HepG2 (cell line): Measurements from ENCODE around the gene PCGF6. TPM values are rescaled to one million over a fixed set of nuclear protein-coding genes. Genes with fewer than 3 reads are reported as not detected.

Source experiments
- CBFB ChIP-seq: sonication (generic); formaldehyde crosslinking; IDR thresholded peaks from 2 replicates; pipeline ENCODE4 v1.4.0; 2020; ENCODE audit warnings: missing genetic modification reagents
- DR1 ChIP-seq: sonication (generic); formaldehyde crosslinking; IDR thresholded peaks from 2 replicates; pipeline ENCODE4 v1.8.0; 2021; ENCODE audit warnings: mild to moderate bottlenecking, missing genetic modification reagents, inconsistent platforms
- FLYWCH1 ChIP-seq: sonication (generic); formaldehyde crosslinking; IDR thresholded peaks from 2 replicates; pipeline ENCODE4 v1.8.1; 2023; ENCODE audit warnings: mild to moderate bottlenecking, missing genetic modification reagents
- GLI4 ChIP-seq: sonication (generic); formaldehyde crosslinking; IDR thresholded peaks from 2 replicates; pipeline ENCODE4 v1.5.1; 2020; ENCODE audit warnings: missing genetic modification reagents, mild to moderate bottlenecking, moderate library complexity, borderline replicate concordance
- KLF13 ChIP-seq: sonication (generic); formaldehyde crosslinking; IDR thresholded peaks from 2 replicates; pipeline ENCODE4 v1.4.0; 2020; ENCODE audit warnings: mild to moderate bottlenecking, missing genetic modification reagents
- KLF16 ChIP-seq, 2 experiments: sonication (generic) in 1 of 2; formaldehyde crosslinking in 1 of 2; IDR thresholded peaks; 2 replicates each; pipeline versions ENCODE4 v1.6.1 to v1.8.0; 2016 to 2023; ENCODE audit warnings: missing genetic modification reagents in 2 of 2, missing compliant biosample characterization in 1 of 2
- KLF6 ChIP-seq: IDR thresholded peaks from 2 replicates; pipeline ENCODE4 v1.8.0; 2016; ENCODE audit warnings: missing biosample characterization, missing genetic modification reagents
- MAF1 ChIP-seq: sonication (generic); formaldehyde crosslinking; IDR thresholded peaks from 2 replicates; pipeline ENCODE4 v1.5.0; 2020; ENCODE audit warnings: missing genetic modification reagents, borderline replicate concordance
- MBNL3 ChIP-seq: fragments of 250-450 bp; sonication (Bioruptor Pico); conservative IDR thresholded peaks from 2 replicates; pipeline ENCODE4 v1.8.0; 2022; ENCODE audit warnings: mild to moderate bottlenecking, inconsistent platforms
- NCOA1 ChIP-seq: sonication (generic); formaldehyde crosslinking; IDR thresholded peaks from 2 replicates; pipeline ENCODE4 v1.9.0; 2021; ENCODE audit warnings: missing genetic modification reagents
- PHF20 ChIP-seq: sonication (generic); formaldehyde crosslinking; IDR thresholded peaks from 2 replicates; pipeline ENCODE4 v1.5.0; 2020; ENCODE audit warnings: mild to moderate bottlenecking, missing genetic modification reagents
- RERE ChIP-seq: IDR thresholded peaks from 2 replicates; pipeline ENCODE4 v1.6.1; 2016; ENCODE audit warnings: low read depth, missing genetic modification reagents, missing compliant biosample characterization
- SNAPC2 ChIP-seq: sonication (generic); formaldehyde crosslinking; IDR thresholded peaks from 2 replicates; pipeline ENCODE4 v1.8.1; 2022; ENCODE audit warnings: mild to moderate bottlenecking, missing genetic modification reagents
- ZEB1 ChIP-seq: IDR thresholded peaks from 2 replicates; pipeline ENCODE4 v1.6.1; 2012; ENCODE audit warnings: mild to moderate bottlenecking, low read depth, inconsistent platforms; ENCODE audit not compliant: insufficient replicate concordance
- ZNF34 ChIP-seq: sonication (generic); formaldehyde crosslinking; IDR thresholded peaks from 2 replicates; pipeline ENCODE4 v1.4.0; 2020; ENCODE audit warnings: mild to moderate bottlenecking, missing genetic modification reagents, borderline replicate concordance
- ZNF367 ChIP-seq: sonication (generic); formaldehyde crosslinking; IDR thresholded peaks from 2 replicates; pipeline ENCODE4 v1.4.0; 2020; ENCODE audit warnings: missing genetic modification reagents, borderline replicate concordance
- ZNF468 ChIP-seq: sonication (generic); formaldehyde crosslinking; IDR thresholded peaks from 2 replicates; pipeline ENCODE4 v1.8.0; 2022; ENCODE audit warnings: mild to moderate bottlenecking, moderate library complexity, missing genetic modification reagents
- ZNF674 ChIP-seq: sonication (generic); formaldehyde crosslinking; IDR thresholded peaks from 2 replicates; pipeline ENCODE4 v1.5.0; 2020; ENCODE audit warnings: low read depth, mild to moderate bottlenecking, missing genetic modification reagents
- polyA plus RNA-seq, 8 experiments: library from polyadenylated mRNA; depleted of rRNA in 3 of 8; stranded (reverse) in 7 of 8; unstranded in 1 of 8; fragments of >200 nt; fragmentation: Illumina TruSeq in 4 of 8; extraction: Trizol in 4 of 8; gene quantifications; 2 replicates each; pipeline versions ENCODE4 v1.2.1 to v1.2.3, GENCODE V29; 2011 to 2016; ENCODE audit warnings: low read depth in 4 of 8, missing spikeins in 1 of 8, mixed read lengths in 1 of 8; ENCODE audit not compliant: insufficient read depth in 1 of 8
- total RNA-seq, 5 experiments: library from RNA; depleted of rRNA; stranded (reverse); fragments of >200 nt; fragmentation: Illumina TruSeq; extraction: Trizol; gene quantifications; 2 replicates each; pipeline ENCODE4 v1.2.3, GENCODE V29; 2016; ENCODE audit warnings: low read depth in 1 of 5
- TF ChIP-seq, protein P1 (sequence below): sonication (generic); formaldehyde crosslinking; IDR thresholded peaks from 2 replicates; pipeline ENCODE4 v1.5.1; 2020; ENCODE audit warnings: mild to moderate bottlenecking, moderate library complexity, missing genetic modification reagents
- TF ChIP-seq, protein P2 (sequence below): sonication (generic); formaldehyde crosslinking; IDR thresholded peaks from 2 replicates; pipeline ENCODE4 v1.8.0; 2023; ENCODE audit warnings: mild to moderate bottlenecking, missing genetic modification reagents
- TF ChIP-seq, protein P3 (sequence below): sonication (generic); formaldehyde crosslinking; IDR thresholded peaks from 2 replicates; pipeline ENCODE4 v1.4.0; 2020; ENCODE audit warnings: missing genetic modification reagents, mild to moderate bottlenecking, borderline replicate concordance

Gene PCGF6
- total and polyA plus RNA-seq, 2 of the 13 experiments (the other 11 are each of a cell fraction or from before 2014, with no cell fraction given), result 5.2 to 19.4 TPM

DNA sequence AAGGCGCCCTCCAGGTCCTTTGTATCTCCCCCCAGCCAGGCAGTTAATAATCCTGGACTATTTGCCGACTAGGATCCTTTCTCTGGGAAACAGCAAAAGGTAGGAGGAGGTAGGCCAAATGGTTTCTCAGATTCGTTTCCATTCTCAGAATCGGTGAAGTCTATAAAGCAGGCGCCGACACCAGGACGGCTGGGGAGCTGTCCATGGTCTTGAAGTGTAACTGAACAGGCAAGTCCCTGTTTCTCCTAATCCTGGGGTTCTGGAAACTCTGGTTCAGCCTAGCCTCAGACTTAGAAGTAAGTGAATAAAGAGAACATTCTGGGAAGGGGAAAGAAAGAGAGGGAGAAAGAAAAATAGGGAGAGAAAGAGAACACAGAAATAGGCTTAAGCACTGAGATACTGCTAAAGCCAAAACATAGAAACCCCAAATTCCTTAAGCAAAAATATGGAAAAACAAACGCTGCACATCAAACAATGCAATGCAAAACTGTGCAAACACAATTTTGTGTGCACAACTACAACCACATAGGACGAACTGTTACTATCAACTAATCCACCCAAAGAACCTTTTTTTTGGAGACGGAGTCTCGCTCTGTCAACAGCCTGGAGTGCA, 85.1 kb downstream of the PCGF6 start (continued):
- TF ChIP-seq, protein P1, sequence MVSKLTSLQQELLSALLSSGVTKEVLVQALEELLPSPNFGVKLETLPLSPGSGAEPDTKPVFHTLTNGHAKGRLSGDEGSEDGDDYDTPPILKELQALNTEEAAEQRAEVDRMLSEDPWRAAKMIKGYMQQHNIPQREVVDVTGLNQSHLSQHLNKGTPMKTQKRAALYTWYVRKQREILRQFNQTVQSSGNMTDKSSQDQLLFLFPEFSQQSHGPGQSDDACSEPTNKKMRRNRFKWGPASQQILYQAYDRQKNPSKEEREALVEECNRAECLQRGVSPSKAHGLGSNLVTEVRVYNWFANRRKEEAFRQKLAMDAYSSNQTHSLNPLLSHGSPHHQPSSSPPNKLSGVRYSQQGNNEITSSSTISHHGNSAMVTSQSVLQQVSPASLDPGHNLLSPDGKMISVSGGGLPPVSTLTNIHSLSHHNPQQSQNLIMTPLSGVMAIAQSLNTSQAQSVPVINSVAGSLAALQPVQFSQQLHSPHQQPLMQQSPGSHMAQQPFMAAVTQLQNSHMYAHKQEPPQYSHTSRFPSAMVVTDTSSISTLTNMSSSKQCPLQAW (CRISPR knock-in tag), result 0 out of 2 replicates have a peak, but pooled peaks have one; percentile 23
- TF ChIP-seq, protein P2, sequence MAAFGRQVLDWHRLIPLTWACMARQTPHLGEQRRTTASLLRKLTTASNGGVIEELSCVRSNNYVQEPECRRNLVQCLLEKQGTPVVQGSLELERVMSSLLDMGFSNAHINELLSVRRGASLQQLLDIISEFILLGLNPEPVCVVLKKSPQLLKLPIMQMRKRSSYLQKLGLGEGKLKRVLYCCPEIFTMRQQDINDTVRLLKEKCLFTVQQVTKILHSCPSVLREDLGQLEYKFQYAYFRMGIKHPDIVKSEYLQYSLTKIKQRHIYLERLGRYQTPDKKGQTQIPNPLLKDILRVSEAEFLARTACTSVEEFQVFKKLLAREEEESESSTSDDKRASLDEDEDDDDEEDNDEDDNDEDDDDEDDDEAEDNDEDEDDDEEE, result peak; percentile 76; the same call in 1 of the 2 replicates
- TF ChIP-seq ZNF34, result no peak
- peak; percentile 97 for TF ChIP-seq KLF6
- no peak for TF ChIP-seq ZNF674 (CRISPR knock-in tag)
- no peak for TF ChIP-seq MBNL3 (CRISPR knock-in tag)
- TF ChIP-seq SNAPC2 (CRISPR knock-in tag), result 0 out of 2 replicates have a peak, but pooled peaks have one; percentile 59
- TF ChIP-seq ZNF468 (CRISPR knock-in tag), result no peak
- TF ChIP-seq PHF20 (CRISPR knock-in tag), result 0 out of 2 replicates have a peak, but pooled peaks have one; percentile 24
- TF ChIP-seq KLF16 (CRISPR knock-in tag; IDR thresholded peaks at IDR 0.05), result peak in 1 of 2 experiments; percentile 95; a peak in 2 of 4 replicates
- TF ChIP-seq, protein P3, sequence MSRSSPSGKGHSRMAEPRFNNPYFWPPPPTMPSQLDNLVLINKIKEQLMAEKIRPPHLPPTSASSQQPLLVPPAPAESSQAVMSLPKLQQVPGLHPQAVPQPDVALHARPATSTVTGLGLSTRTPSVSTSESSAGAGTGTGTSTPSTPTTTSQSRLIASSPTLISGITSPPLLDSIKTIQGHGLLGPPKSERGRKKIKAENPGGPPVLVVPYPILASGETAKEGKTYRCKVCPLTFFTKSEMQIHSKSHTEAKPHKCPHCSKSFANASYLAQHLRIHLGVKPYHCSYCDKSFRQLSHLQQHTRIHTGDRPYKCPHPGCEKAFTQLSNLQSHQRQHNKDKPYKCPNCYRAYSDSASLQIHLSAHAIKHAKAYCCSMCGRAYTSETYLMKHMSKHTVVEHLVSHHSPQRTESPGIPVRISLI (CRISPR knock-in tag), result no peak
- TF ChIP-seq RERE (CRISPR knock-in tag), result no peak
- no peak for TF ChIP-seq ZEB1
- TF ChIP-seq NCOA1 (CRISPR knock-in tag), result no peak
- no peak for TF ChIP-seq GLI4
- no peak for TF ChIP-seq FLYWCH1 (CRISPR knock-in tag)
- peak; percentile 53; the same call in 1 of the 2 replicates for TF ChIP-seq MAF1 (CRISPR knock-in tag)
- no peak; the same call in 1 of the 2 replicates for TF ChIP-seq ZNF367 (CRISPR knock-in tag)
- TF ChIP-seq KLF13 (CRISPR knock-in tag), result no peak
- no peak for TF ChIP-seq CBFB (CRISPR knock-in tag)
- no peak for TF ChIP-seq DR1
